HG02884 (cell line): Measurements from ENCODE around the gene USP21.

ENCODE experiments used
- ATAC-seq: cut with Tn5 transposase; IDR thresholded peaks from one replicate; pipeline ENCODE4 v1.9.1; 2021; ENCODE audit warnings: mild to moderate bottlenecking, moderate library complexity; ENCODE audit not compliant: unreplicated experiment

USP21 gene

GRCh38 chr1:161190962-161191521 is 31.7 kb downstream of the USP21 start:
- no peak for ATAC-seq

DNA sequence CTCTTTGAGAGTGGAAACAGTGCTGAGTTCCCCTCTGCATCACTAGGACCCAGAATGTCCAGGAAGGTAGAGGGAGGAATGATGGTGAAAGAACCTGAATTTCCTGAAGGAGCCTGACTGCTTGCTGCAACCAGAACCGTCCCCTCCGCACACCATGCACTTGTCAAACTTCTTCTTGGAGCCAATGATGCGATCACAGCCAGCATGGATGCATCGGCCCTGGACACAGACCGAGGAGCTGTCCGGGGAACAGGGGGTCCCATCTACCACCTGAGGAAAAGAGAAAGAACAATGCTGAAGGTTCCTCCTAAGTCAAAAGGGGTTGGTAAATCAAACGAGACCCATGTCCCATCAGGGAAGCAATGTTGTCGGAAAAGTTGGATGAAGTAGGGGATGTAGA is 32.7 kb downstream of the USP21 start:
- no peak for ATAC-seq

GRCh38 chr1:161192476-161193465 is 33.5 kb downstream of the USP21 start:
- peak; percentile 63 for ATAC-seq

DNA sequence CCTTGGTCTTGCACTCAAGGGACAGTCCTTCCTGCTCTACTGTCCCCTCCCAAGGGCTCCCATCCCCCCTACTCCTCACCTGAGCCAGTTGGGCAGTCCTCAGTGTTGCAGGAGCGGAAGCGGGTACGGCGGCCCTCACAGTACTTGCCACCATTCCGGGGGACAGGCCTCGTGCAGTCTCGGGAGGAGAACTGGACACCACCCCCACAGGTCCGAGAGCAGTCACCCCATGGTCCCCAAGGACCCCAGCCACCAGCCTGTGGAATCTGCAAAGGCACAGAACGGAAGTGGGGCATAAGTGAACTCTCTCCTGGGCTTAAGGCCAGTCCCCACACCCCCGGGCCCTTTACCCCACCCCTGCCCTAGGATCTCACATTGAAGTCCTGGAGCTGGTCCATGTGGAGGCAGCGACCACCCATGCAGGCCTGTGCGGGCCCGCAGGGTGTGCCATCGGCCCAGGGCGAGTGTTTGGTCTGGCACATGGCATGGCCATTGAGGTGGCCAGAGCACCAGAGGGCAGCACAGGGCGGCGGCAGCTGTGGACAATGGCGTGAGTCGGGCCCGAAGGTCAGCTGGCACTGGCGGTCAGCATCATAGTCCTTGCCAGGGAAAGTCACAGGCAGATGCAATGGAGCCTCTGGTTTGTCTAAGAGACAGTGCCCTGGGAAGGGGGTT is 34.4 kb downstream of the USP21 start:
- no peak for ATAC-seq

- ATAC-seq, result no peak
These were observed 35.9 kb downstream of the USP21 start for GRCh38 chr1:161195171-161195570.

- no peak for ATAC-seq
These were observed 36.8 kb downstream of the USP21 start for GRCh38 chr1:161196111-161196510.

DNA sequence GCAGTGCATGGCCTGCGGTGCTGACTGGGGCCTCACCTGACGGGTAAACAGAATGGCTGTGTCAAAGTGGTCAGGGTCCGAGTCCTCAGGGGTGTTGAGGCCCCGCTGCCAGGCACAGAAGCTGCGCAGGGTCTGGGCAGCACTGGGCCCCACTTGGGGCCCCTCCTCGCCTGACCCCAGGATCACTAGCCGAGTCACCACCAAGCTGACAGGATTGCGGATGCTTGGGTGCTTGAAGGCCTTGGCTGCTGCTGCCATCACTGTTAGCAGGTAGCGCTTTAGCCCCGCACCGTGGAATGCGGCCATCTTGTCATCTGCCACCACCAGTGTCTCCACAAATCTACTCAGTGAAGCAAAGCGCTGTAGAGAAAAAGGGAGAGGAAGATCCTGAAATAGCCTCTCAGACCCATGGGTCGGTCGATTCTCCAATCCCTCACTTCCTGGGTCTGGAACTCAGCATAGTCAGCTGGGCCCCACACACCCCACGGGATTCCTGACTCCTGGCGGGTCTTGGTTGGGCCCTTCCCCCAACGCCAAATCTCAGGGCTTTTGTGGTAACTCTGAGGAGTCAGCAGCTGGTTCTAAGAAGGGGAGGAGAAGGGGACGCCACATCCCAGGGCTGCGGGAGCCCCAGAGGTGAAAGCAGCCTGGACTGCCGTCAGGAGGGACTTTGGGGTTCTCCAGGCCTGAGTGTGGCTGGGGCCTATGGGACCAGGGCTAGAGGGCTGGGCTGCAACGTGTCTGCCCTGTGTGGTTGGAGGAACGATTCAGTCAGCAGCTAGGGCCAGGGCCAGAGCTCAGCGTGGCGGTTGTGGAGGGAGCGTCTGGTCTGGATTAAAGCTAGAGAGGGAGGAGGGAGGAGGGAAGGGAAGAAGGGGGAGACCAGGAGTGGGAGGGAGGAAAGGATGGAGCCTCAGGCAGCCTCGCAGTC is 37.5 kb downstream of the USP21 start:
- no peak for ATAC-seq

DNA sequence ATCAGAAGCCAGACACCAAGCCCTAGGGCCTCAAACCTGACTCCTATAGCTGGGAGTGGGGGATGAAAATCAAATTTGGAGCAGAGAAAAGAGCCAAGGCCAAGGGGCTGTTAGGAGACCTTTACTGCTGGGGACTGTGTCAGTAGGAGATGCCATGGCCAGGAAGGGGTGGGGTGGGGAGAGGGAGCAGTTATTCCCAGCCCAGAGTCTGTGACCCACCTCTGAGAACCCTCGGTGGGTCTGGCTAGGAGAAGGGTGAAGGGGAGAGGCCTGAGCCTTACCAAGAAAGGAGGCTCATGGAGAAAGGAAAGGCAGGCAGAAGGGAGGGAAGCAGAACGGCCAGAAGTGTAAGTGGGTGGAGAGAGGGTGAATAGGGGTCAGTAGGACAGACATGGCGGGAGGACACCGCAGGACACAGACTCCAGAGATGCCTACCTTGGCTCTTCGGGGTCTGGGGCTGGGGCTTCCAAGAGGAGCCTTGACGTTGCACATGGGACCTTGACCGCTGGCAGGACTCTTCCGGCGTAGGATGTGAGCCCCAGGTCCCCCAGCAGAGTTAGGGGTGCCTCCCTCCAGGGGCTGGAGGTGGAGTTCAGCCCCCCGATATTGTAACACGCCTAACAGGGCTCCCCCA is 38.4 kb downstream of the USP21 start:
- ATAC-seq, result no peak

DNA sequence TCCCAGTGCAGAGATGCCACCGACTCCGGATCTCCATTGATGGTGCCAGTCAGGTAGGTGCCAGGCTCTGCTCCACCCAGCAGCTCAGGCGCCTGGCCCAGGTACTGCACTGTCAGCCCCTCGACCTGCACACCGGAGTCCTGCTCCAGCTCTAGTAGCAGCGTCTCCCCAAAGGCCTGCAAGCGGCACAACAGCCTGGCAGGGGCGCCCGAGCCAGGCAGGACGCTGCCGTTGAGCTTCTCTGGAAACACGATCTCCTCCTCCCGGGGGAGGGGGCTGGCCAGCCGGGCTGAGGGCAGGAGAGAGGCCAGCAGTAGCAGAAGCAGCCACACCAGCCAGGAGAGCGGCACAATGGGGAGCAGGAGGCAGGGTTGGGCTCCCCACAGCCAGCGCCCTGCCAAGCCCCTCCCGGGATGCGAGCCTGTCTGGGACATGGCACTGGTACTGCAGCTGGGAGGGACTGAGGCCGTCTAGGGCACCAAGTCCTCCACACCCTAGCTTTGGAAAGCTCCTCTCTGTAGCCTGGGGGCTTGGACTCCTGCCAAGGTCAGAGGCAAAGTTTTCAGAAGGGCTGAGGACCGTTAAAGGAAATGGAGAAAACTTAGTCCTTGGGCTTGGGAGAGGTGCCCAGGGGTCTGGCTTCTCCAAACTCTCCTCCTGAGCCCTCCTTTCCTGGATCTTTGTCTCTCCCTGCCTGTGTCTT is 39.0 kb downstream of the USP21 start:
- no peak for ATAC-seq

DNA sequence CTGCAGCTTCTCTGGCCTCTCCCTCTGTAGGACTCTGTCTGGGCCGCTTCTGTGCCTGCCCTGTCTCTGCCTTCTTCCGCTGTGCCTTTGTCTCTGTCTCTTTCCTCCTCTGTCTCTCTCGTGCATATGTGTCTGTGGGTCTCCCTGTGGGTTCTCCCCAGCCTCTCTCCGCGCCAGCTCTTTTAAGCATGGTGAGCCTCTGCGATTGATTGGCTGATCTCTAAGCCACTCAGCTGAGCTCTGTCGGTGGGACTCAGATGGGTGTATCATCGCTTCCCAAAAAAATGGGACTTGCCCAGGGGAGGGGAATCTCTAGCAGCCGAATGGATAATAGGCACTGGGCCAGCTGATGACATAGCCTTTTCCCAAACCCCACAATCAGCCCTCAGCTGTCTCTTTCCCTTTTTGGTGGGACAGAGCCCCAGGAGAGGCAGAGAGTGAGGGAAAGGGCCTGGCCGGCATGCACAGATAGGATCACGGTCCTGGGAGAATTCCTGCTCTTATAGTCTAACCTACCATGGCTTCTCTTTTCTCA is 39.7 kb downstream of the USP21 start, which contains the start of gene ADAMTS4:
Gene ADAMTS4 (minus strand): TSS at position 158 of the 535 bp plus-strand sequence. CDS start 427 bp downstream, outside the sequence.
- ATAC-seq, result no peak

GRCh38 chr1:161199506-161200139 is 40.3 kb downstream of the USP21 start:
- ATAC-seq, result no peak

DNA sequence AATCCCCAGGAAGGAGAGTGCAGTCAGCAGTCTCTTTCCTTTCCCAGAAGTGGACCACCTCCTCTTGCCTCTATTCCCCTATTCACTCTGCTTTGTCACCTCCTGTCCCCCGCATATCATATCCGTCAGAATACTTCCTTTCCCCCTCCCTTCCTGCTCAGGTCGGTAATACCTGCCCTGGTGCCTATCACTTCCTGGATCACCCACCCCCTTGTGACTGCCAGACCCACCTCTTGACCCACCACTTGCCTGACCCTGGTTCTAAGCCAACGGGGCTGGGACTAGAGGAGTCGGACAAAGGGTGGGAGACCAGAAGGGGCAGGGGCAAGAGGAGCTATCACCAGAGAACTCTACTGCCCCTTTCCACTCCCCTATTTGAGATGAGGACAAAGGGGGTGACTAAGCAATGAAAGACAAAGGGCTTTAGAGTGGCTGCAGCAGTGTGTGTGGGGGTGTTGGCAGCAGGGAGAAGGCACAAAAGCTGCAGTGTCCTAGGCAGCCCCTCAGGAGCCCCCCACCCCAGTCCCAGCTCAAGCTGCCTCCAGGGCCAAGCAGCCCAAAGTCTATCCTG is 41.2 kb downstream of the USP21 start:
- ATAC-seq, result no peak

DNA sequence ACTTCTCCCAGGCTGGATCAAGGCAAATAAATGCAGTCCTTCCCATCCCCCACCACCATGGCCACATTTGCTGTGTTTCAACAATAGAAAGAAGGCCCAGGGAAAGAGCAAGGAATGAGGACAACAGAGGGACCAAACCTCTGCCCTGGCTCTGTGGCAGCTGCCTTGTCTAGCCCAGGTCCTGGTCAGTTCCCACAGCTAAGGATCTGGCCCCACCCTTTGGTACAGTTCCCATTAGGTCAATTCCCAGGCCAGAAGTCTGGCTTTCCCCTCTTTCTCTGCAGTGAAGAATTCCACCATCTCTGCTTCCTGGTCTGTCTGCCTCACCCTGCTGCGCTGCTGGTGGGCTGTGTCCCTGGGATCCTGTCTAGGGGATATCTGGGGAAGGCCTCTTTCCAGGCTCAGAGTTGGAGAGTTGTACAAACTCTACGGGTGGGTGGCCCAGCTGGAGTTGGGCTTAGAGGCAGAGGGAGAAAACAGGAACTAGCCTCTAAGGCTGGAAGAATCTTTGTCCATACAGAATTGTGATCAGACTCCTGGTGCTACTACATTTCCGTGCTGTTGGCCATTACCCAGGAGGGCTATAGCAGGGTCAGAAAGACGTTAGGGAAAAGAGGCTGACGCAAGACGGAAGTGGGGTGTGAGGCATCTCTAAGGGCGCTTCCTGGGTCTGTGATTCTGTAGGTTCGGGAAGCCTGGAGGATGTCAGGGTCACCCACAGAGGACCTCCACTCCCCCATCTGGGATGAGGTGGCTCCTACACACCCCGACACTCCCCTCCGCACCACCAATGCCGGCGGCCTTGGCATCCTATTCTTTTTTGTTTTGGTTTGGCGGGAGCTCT is 41.9 kb downstream of the USP21 start:
- no peak for ATAC-seq

GRCh38 chr1:161201836-161202712 is 42.8 kb downstream of the USP21 start, which contains the start of gene NDUFS2:
NDUFS2 (plus strand) TSS chr1:161202367; CDS start chr1:161202386, 19 bp downstream.
- peak; percentile 95 for ATAC-seq

- ATAC-seq, result no peak
These were observed 47.3 kb downstream of the USP21 start for GRCh38 chr1:161206411-161207140.

DNA sequence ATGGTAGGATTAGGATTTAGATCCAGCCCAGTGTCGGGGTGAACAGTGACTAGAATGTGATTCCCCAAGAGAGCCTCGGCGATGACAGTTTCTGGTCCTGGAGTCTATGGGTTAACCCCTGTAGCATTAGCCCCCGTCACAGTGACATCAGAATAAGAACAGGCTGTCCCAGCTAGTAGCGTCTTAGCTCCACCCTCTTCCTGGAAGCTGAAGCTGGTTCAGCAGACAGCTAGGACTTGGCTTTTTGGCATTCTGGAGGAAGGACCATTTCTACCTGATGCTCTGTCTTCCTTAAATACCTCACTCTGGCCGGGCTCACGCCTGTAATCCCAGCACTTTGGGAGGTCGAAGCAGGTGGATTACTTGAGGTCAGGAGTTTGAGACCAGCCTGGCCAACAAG is 47.9 kb downstream of the USP21 start:
- ATAC-seq, result no peak
